HG02840 (cell line): ENCODE data around the gene DPP4.

Source experiments
- ATAC-seq: cut with Tn5 transposase; IDR thresholded peaks from one replicate; pipeline ENCODE4 v1.9.1; 2021; ENCODE audit warnings: mild to moderate bottlenecking, moderate library complexity, moderate number of reproducible peaks; ENCODE audit not compliant: unreplicated experiment, low FRiP score

The DPP4 gene

DNA sequence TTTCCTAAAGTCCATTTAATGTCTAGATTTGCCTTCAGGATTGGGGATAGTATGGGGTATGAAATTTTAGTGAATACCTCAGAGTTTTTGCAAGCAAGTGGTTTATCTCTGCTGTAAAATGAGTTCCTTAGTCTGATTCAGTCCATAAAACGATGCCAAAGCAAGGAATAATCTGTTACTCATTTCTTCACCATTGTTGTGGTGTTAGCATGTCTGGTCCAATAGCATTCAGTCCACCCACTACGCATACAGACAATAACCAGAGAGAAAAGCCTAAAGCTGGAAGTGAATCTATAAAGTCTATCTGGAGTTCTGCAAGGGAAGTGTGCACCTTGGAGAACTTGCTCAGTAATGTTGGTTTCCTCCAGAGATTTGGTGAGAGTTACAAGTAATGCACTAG is 12.9 kb upstream of the DPP4 start:
- no peak for ATAC-seq

DNA sequence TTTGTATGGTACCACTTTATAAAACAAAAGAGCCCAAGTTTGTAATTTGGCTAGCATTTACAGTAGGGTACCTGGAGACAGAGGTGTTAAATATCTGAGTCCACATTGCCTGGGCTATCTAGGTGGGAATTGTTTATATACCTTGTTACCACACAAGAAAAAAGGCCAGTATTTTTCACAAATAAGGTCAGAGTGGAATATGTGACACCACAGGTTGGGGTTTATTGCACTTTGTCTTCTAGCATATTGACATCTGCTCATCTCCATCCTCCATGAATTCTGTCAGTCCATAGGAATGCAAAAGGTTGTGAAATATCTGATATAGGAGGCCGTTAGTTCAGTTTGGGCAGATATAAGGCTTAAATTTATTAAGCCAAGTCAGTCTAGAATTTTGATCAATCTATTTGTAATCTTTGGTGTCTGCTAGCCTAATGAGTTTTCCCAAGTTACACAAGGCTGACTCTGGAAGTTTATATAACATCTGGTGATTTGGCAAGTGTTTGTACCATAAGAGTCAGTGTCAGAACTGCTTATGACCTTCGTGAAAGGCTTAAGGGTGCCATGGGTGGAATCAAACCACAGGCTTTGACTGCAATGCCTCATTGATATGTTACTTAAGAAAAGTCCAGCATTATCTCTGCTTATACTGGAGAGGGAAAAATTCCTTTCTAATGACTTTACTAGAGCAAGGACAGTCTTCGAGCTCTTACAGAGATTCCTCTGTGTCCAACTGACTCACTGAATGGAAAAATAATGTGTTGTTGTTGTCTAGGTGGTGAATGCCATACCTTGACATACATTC is 11.3 kb upstream of the DPP4 start:
- no peak for ATAC-seq

DNA sequence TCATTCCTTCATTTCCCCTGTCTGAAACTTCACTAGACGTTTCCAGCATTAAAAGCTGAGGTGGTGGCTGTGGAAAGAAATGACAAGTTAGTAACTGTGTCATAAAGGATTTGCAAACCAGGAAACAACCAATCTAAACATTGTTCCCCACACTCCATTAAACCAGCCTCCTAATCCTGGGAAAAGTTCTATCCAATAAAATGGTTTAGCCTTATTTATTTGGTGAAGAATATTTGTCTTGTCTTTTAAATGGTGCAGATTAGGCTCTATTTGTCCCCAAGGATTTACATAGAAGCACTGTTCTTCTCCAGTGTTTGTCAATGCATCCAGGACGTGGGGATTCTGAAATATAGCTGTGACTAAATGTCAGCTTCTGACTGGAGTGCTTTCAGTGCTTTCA is 10.5 kb upstream of the DPP4 start:
- ATAC-seq: no peak

DNA sequence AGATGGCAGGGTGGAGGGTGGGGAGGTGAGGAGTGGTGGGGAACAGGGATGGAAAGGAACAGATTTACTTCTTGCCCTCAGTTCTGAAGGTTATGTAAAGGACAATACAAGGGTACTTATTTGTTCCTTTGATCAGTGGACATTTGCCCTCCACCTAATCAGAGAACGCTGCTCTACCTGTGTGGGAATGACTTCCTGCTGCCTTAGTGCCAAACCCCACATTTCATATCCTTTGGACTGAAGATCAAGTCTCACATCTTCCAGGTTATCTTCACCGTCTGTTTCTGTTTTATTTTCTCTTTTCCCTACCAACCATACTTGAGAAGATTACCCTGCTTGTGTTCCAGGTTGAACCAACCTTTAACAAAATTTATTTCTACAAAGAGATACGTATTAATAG is 8.7 kb upstream of the DPP4 start:
- no peak for ATAC-seq

DNA sequence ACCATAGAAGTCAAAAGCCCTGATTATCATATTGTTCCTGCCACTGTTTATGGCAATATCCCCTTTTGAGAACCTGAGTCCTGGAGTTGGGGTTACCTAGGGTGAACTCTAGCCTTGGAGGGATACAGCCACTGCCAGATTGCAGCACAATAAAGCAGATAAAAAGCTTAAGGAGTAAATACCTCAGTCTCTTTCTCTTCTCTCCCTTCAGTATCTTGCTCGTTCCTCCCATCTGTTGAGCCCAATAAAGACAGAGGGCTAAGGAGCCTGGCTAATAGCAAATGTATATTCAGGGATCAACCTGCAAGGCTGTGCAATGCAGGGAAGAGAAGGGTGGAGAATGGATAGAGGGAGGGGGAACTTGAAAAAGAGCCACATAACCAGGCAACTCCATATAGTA is 8.0 kb upstream of the DPP4 start:
- ATAC-seq: no peak

DNA sequence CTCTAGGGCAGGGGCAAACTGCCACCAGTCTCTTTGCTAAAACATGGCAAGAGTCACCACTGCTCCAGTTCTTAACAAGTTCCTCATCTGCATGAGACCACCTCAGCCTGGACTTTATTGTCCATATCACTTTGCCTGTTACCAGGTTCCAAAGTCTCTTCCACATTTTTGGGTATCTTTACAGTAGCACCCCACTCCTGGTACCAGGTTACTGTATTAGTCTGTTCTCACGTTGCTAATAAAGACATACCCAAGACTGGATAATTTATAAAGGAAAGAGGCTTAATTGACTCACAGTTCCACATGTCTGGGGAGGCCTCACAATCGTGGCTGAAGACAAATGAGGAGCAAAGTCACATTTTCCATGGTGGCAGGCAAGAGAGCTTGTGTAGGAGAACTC is 5.5 kb upstream of the DPP4 start:
- no peak for ATAC-seq

DNA sequence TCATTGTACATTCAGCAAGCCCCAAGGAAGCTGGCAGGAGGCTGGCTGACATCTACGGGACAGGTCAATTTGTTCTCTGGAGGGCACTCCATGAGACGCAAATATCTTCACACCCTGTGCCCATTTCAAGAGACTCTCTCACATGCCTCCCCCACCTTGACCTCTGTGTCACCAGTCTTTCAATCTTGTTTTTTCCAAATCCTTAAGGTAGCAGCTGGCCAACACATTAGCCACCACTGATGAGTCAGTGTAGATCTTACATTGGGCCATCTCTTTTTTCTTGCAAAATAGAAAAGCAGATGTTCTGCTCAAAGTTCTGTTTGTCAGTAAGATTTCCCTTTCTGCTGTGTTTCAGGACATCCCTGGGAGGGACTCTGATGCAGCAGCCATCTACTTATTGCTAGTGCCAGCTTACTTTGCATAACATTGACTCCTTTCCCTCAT is 1.7 kb upstream of the DPP4 start:
- no peak for ATAC-seq

DNA sequence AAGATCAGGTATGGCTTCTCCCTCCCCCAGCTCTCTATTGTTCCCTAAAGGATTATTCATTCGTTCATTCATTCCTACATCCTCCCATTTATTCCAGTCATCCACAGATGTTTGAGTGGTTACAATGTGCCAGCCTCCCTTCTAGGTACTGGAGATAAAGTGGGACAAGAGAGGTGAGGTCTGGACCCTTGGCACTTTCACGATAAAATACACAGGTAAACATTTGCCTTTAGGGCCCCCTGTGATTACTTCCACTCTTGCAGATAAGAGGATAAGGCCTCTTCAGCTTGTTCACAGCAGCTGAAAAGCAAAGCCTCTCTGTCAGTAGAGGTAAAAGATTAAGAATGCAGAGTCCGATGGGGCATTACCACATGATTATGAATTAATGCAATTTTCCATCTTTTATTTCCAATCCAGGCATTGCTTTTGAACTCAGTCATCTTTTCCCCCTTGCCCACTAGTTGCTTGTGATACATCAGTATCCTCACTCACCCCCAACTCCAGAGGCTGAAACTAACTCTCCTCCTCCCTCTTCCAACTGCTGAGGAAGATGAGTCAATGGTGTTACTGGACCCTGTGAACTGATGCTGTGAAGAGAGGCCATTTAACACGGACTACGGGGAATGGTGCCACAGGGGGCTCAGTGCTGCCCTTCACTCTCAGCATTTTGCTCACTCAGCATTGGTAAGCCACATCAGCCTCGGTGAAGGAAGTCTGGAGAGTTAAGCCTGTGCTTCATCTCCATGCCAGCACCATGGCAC is 1.1 kb upstream of the DPP4 start:
- ATAC-seq: no peak

DNA sequence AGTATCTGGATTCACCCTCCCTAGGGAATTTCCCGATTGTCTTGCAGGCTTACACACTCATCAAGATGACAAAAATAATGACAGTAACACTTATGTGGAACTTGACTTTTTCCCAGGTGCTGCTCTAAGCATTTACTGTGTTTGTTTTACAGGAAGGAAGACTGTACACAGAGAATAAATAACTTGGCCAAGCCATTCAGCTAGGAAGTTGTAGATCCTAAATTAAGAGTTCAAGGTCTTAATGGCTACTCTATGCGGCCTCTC is 549 bp upstream of the DPP4 start:
- ATAC-seq: no peak

DNA sequence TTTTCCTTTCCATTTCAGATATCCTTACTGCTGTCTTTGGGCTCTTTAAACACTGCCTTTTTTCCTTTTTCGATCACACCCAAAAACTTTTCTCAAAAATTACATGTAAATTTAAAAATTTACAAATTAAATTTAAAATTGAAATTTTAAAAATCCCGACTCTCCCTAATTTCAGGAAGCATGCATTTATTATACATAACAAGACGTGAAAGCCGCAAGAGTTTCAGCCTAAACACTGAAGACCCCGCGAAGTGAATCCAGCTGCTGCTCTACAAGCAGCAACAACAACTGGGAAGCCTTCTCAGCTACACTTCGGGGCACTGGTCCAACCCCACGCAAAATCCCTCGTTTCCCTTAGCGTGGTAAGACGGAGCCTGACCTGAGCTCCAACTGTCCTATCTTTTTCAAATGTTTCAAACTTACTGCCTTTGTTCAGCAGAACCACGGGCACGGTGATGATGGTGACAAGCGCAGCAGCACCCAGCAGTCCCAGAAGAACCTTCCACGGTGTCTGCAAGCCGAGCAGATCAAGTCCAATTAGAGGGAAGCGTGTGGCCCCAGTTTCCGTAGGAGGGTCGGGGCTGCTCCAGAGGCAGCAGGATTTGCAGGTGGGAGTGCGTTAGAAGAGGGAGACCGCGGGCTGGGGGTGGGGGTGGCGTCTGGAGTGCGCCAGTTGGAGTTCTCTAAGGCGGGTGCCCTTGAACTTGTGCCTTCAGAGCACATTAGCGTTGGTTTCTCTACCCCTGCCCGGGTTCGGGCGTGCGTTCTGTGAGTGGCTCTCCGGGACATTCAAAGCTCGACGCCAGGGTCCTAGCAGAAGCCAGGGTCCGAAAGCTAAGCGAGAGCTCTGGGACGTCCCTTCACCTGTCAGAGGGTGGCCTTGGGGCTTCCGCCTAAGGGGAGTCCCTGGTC is 783 bp downstream of the DPP4 start:
- ATAC-seq: no peak

DNA sequence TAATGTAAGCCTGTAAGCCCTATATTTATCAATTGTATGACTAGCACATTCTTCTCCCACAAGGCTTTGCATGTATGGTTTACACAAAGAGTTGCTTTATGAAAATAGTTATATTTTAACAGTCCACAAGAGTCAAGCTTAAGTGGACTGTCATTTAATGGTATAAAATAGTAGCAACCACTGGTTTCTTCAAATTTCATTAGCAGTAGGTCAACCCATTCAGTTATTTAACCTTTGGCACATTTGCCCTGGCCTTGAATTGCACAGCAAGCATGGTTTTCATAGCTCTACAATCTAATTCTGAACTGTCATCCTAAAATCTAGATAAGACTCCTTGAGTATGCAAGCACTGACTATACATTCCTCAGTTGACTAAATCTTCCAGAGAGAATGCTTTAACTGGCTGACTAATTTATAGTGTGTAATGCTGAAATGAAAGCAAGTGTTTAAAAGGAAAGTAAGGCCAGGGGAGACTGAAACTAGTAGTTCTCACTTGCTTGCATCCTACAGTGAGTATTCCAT is 1.8 kb downstream of the DPP4 start:
- peak; percentile 59 for ATAC-seq

DNA sequence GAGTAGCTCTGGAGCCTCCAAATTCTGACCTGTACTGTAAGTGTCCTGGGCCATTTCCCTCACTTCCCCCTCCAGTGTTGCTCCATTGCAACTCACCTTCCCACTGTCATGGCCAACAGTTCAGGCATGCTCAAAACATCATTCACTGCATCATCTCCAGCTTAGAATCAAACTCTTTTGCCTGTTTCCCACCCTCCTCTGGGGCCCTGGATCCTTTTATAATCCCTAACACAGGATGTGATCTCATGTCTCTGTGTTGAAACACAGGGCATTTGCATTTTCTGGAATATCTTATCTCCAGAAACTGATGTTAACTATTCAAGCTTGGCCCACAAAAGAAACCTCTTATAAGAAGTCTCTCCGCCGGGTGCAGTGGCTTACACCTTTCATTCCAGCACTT is 3.0 kb downstream of the DPP4 start:
- ATAC-seq: no peak

DNA sequence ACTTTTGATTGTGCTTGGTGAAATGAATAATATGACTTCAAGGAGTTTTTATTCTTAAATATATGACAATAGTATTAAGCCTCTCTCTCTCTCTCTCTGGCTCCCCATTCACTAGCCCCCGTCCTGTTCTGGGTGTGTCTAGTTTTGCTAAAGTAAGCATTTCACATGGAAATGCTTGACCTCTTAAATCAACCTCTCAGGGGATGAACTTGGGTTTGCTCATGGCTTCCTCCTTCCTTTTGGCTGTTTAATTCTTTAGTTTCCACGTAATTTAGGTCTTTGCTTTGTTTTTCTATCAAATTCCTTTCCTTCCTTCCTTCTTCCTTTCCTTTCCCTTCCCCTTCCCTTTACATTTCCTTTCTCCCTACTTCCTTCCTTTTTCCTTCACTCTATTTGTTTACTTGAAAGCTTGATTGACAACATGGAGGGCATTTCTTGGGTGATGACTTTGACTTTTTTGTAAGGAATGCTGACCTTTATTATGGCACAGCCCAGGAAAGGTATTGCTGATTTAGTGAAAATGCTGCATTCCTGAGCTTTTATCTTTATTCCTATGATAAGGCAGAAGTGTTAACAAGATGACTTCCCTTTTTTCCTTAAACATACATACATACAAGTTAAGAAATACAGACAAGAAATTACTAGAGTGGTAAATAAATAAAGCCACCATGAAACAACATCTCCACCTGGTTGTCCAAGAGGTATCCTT is 3.6 kb downstream of the DPP4 start:
- no peak for ATAC-seq

DNA sequence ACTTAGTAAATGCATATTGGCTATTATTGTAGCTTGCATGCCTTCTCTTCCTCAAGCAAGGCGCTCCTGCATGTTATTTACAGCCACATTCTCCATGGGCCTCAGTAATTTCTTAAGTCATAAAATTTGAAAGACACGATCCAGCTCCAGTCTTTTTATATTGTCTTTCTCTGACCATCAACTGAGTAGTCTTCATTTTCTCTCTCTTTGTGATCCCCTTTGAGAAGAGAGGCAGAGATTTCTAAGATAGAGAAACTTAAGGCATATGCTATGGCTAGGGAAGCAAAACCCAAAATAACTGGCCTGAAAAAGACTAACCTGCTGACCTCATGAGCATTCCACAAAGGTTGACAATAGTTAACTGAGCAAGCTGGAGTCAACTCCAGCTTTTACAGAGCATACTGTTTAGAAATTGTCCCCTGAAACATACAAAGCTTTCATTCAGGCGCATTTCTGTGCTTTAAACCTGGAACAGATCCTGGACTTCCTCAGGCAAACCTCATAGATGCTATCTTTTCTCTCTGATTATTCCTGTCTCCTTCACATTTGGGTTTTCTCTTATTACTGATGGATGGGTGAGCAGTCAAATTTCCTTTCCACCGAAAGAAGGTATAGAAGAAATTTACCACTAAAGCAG is 4.6 kb downstream of the DPP4 start:
- ATAC-seq: no peak

DNA sequence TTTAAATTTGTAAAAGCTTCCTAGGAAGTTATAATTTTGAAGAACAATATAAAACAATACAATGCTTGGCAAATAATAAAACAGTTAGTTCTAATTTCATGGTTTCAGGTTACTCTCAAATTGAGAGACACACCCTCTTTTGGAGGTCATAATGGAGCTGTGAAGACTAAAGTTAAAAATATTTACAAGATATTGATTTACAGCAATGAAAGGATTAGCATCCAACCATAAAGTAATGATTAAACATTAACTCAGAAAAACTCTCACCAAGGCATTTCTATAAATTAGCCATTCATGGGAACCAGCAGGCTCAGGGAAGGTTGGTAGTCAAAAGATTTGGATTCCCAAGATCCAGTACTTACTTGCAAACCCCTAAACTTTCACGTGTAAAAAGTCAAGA is 6.4 kb downstream of the DPP4 start:
- ATAC-seq: no peak

DNA sequence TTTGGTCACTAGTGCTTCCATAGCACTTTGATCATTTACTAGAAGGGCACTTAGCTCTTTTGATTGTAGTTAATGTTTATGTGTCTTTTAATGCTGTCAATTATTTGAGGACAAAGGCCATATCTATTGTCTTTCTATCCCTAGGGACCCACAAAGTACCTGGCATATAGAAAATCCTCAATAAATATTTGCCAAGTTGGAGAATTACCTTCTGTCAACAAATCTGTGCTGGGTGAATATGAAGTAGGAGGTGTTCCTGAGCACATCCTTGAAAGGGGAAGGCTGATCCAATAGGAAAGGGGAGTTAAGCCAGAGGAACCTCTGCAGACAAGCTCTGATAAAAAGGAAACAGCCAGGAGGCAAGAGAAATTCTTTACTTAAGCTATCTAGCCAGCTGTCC is 8.2 kb downstream of the DPP4 start:
- no peak for ATAC-seq

DNA sequence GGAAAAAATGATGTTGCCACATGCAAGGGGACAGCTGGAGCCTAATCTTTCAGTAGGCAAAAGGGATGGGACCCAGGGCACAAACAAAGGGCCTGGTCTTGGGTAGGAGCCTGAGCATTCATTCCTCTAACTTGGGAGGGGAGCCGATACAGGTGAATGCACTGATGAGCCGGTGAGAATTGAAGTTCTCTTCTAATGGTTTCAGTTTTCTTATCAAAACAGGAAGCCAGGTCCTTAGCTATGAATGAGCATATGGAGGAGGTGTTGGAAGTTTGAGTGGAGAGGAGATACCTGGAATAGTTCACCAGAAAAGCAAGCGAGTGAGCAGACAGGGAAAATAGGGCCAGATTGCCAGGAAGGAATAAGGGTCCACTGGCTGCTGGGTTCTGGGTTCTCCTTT is 10.1 kb downstream of the DPP4 start:
- peak; percentile 49 for ATAC-seq

DNA sequence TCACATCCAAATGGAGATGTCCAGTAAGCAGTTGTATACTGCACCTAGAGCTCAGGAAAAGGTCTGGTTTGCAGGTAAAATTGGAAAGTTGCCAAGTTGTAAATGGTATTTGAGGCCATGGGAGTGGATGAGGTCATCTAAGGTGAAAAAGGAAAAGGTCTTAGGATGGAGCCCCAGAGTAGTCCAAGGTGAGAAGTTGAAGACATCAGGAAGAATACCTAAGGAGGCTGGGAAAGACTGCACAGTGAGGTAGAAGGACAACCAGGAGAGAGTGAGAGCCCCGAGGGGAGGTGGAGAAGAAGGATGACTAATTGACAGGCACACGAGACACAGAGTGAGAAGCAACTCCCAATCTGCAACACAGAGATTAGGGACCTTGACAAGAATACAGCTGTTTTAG is 10.7 kb downstream of the DPP4 start:
- ATAC-seq: no peak

DNA sequence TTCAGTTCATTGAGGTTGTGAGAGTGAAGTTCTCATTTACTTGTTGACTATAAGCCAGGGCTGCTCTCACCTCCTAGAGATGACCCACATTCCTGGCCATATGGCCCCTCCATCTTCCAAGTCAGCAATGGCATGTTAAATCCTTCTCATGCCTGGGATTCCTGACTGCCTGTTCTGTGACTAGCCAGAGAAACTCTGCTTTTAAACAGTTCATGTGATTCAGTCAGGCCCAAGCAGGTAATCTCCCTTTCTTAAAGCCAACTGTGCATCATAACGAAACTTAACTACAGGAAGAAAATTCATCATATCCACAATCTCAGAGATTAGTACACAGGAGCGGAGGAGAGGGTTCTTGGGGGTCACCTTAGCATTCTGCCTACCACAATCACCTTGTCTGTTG is 11.5 kb downstream of the DPP4 start:
- no peak for ATAC-seq

DNA sequence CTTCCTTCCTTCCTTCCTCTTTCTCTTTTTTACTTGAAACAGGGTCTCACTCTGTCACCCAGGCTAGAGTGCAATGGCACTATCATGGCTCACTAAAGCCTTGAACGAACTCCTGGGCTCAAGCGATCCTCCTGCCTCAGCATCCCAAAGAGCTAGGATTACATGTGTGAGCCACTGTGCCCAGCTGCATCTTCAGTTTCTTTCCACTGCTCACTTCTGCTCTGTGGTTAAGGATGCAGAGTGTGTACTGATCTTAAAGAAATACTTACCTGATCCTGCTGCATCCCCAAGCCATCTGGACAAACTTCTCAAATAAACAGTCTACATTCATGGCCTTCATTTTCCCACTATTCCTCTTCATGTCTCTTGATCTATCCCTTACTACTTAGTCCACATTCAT is 13.0 kb downstream of the DPP4 start:
- ATAC-seq: no peak
